Measurements from ENCODE around the gene TSFM.
"Not testable (repeated sequence)": the region's sequence is repeated elsewhere in the genome, so short reads cannot be mapped to it uniquely, and the experiment has no call there.

The TSFM gene

DNA sequence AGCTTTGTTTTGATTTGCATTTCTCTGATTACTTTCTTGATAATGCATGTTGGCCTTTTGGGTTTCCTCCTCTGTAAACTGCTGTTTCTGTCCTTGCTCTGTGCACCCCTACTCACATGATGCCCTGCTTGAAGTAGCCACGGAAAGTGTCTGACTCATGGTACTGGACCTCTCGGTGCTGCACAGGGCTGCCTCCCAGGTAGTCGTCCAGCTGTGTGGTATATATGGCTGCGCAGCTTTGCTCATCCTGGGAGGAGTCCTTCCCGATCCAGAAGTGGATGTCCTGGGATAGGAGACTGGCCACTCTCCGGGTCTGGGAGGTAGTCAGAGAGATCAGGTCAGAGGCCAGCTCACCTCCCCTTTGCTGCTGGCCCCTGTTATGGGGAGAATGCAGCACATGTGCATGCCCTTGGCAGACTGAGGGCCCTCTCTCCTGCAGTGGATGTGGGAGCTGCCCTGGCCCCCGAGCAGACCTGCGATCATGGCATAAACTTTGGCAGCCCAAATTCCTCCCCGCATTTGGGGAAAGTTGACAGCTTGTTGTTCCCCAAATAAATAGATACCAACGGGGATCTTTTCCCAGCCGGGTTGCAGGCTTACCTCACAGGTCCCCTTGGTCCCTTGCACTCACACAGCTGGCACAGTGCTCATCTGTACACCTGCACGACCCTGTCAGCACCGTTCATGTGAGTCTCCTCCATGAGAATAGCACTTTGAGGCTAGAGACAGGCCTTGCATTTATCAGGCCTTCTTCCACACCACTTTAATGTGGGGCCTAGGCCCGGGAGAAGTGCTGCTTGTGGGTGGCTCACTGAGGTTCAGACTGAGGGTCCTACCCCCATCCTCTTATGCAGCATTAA is 30.8 kb downstream of the TSFM start:
- in situ Hi-C loops (cut with MboI; ENCODE audit: low sequenced_read_pairs): no loop called here

DNA sequence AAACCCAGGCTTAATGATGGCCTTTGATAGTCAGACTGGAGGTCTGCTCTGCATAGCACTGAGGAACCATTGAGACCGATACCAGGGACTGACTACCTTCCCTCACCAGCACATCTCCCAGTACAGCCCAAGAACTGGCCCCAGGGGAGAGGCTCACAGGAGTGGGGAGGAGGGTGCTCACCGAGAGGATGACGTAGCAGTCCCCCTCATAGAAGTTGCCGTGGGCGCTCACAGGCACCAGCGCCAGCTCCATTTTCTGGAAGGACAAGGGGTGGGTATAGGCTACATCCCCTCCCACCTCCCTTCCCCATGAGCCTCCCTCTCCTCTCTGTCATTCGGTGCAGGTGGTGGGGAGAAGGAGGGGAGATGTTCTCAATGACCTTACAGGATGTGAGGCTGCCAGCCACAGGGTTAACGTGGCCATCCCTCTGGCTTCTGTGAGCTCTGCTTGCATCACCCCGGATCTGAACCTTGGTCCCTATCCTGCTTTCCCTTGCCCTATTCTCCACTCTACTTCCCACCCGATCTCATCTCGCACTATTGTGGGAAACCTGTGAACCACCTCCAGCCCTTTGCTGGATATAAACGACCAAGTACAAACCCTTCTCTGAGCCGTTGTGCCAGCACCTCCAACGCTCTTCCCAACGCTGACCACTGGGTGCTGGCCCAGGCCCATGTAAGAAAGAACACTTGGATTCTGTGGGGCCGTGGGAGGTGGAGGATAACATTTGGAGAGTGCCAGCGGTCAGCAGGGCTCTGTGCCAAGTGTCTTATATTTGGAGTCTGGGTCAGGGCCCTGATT is 31.6 kb downstream of the TSFM start:
- in situ Hi-C loops (cut with MboI; ENCODE audit: low sequenced_read_pairs): no loop called here

GRCh38 chr12:57815177-57816000 is 32.8 kb downstream of the TSFM start:
- in situ Hi-C loops (cut with MboI; ENCODE audit: low sequenced_read_pairs): no loop called here

- in situ Hi-C loops (cut with MboI; ENCODE audit: low sequenced_read_pairs): no loop called here
Observed at GRCh38 chr12:57816001-57816854, 33.6 kb downstream of the TSFM start.

DNA sequence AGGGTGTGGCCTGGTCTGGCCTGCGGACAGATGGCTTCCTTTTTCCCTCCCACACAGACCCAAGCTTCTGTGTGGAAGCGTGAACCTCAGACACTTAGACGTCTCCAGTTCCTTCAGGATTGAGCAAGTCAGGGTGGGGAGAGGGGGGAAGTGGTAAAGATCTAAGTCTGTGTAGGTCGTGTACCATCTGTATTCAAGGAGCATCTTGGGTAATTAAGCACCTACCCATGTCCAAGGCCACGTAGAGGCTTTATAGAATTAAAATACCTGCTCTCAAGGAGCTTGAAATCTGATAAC is 34.2 kb downstream of the TSFM start:
- in situ Hi-C loops (cut with MboI; ENCODE audit: low sequenced_read_pairs): no loop called here

DNA sequence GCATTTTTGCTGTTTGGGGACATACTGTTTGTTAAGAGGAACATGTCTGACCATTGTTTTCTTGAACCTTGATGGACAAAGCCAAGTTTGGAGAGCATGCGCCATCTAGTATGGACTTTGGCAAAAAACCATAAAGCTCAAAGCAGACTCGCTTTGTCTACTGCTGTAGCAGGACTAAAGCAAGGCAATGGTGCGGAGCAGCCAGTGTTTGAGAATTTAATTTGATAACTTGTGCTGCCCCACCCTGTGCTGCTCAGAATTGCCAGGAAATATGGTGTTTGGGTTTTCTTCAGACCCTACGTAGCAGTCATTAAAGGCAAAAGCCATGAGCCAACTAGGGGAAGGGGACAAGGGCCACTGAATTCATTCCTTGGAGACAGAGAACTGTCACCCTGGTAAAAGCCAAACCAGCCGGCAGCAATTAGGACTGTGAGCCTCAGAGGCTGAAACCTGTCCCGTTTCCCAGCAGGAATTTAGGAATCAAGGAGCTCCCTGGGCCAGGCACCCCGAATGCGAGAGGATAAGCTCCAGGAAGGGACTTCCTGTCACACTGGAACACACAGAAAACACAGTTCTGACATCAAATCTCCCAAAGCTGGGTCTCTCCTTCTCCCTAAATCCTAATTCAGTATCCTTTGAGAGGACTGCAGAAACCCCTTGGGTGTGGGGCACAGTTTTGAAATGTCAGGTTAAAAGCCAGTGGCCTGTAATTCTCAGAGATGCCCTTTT is 34.8 kb downstream of the TSFM start:
- in situ Hi-C loops (cut with MboI; ENCODE audit: low sequenced_read_pairs): no loop called here

DNA sequence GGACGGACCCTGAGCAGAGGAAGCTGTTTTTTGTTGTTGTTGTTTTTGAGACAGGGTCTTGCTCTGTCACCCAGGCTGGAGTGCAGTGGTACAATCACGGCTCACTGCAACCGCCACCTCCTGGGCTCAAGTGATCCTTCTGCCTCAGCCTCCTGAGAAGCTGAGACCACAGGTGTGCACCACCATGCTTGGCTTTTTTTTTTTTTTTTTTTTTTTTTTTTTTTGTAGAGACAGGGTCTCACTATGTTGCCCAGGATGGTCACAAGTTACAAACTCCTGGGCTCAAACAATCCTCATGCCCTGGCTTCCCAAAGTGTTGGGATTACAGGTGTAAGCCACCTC is 35.4 kb downstream of the TSFM start:
- in situ Hi-C loops (cut with MboI; ENCODE audit: low sequenced_read_pairs): not testable (repeated sequence)

DNA sequence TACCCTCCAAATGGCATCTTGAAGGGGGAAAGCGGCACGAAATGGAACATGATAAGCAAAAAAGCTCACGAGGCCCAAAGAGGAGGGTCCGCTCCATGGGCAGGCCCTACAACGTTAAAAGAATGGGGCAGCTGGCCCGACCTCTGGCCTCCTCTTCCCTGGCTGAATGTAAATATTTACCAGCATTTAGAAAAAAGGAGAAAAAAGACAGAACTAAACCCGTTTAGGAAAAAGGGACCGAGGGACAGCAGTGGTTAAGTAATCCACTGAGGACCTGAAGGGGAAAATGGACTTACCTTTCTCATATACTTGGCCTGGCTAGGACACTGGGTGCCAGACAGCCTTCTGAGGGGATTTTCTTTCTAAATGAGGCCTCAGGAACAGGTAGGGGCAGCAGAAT is 37.5 kb downstream of the TSFM start:
- in situ Hi-C loops (cut with MboI; ENCODE audit: low sequenced_read_pairs): not testable (repeated sequence)

DNA sequence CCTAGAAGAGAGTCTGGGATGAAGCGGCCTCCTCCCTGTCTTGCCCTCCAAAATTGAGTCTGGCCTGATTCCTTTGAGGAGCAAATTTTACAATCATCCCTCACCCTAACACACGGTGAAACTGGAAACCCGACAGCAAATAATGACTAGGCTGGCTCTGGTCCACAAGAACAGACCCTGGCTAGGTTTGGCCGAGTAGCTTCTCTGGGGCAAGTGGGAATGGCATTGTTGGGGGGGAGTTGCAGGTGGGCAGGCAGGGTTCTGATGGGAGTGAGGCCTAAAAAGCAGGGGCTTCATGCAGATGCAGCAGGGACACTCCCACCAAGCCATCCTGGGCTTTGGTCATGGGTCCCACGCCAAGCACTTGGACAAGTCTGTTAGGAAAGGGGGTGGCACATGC is 38.4 kb downstream of the TSFM start:
- in situ Hi-C loops (cut with MboI; ENCODE audit: low sequenced_read_pairs): not testable (repeated sequence)

DNA sequence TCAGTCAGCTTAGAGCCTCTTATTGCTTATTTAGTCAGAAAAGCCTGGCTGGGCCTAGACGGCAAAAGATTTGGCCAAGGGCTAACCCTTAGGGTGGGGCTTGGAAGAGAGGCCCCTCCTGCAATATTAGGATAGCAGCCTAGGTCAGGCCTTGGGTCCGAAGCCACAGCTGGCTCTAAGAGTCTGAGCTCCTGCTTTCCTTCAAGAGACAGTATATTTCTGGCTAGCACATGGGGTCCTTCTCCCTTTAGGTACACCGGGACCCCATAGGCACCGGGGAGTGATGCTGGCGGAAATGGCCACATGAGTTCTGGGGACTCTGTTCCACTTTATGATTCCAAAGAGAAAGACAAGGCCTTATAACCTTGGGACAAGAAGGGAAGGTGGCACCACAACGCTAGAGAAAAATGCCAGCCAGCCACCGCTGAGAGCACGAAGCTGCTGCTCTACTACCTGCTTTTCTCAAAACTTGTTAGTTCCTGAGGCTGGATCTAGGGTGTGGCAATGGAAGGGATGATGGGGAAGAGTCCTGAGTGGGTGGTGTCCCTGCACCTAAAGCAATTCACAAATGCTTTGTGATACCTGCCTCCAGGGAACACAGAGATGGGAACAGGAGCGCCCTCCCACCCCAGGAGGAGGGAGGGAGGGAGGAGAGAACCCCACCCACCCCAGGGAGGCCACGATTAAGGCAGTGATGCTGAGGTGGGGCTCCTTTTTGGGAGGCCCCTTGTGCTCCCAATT is 39.1 kb downstream of the TSFM start:
- in situ Hi-C loops (cut with MboI; ENCODE audit: low sequenced_read_pairs): no loop called here

GRCh38 chr12:57822392-57823130 is 40.0 kb downstream of the TSFM start:
- in situ Hi-C loops (cut with MboI; ENCODE audit: low sequenced_read_pairs): no loop called here

DNA sequence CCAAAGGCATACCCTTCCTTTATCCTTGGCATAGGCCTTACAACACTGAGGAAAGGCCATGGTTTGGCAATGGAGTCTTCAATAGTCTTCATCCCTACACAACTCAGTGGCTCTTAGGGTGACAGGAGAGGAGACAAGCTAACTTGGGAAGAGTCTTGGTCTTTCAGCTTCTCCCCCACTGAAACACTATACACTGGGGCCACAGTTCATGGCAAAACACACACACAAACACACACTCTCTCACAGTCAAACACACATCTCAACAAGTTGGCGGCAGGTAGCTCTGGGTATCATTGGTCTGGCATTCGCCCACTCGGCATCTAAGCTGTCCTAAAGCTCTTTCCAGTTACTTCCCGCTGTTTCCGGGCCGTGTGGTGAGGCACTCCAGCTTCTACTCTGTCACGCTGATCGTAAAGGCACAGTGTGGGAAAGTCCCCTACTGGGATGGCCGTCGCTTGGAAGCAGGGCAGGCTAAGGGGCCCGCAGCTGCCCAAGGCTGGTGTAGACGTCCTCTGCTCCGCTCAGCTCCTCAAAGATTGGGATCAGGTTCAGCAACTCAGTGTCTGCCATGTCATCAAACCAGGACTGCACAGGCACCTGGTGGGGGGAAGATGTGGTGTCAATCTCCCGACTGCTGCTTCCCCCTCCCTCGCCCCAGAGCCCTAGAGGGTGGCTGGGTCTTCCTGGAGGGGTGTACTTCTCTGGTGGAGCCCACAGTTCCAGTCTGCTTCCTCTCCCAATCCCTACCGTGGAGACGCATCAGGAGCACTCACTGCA is 40.7 kb downstream of the TSFM start:
- in situ Hi-C loops (cut with MboI; ENCODE audit: low sequenced_read_pairs): no loop called here

- in situ Hi-C loops (cut with MboI; ENCODE audit: low sequenced_read_pairs): no loop called here
Observed at GRCh38 chr12:57823908-57824640, 41.5 kb downstream of the TSFM start.

DNA sequence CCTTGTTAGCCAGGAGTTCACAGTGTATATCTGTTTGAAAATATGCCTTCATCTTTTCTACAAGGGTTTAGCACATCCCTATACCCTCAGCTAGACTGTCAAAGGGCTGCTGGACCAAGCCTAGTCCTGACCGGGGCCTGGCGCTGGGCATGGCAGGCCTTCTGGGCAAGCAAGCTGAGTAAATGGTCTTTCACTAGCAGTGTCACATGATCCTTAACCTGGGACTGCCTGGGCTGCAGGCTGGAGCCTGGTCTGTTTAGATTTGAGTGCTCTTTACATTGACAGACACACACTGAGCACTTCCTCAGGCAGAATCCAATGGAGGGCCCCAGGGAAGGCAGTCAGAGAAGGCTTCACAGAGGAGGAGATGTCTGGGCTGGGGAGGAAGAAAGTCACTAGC is 42.9 kb downstream of the TSFM start:
- in situ Hi-C loops (cut with MboI; ENCODE audit: low sequenced_read_pairs): no loop called here

DNA sequence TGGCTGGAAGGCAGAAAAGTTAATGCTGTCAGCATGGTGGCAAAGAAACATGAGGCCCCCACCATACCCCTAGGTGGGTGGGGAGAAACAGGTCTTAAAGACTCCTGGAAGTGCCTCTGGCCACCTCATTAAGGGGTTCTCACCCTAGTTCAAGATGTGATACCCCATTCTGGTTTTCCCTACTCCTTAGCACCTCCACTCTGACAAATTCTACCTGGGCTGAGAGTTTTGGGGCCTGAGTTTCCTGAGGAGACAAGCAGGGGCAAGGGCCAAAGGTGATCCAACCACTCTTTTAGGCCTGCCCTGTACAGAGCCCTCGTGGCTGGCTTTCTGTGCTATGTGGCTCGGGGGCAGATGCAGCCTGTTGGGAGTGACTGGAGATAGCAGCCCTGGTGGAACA is 43.8 kb downstream of the TSFM start:
- in situ Hi-C loops (cut with MboI; ENCODE audit: low sequenced_read_pairs): no loop called here

DNA sequence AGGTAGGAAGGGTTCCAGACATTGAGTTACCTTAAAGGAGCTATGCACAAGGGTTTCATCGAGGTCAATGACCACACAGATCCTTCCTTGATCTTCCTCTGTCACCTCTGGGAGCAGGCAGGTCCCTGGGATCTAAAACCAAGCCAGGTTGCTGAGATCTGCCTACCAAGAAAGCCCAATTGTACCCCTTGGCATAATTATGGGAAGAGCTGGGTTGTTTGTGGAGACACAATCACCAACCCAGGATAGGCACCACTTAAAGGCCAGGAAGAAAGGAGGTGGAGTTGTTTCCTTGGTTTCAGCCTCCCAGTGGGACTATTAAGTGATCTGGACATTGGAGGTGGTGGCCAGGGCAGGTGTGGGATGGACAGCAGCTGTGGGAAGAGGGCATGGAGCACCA is 44.4 kb downstream of the TSFM start:
- in situ Hi-C loops (cut with MboI; ENCODE audit: low sequenced_read_pairs): no loop called here

Data from HL-60/S4 treated with phorbol 12-myristate 13-acetate at 8.2 ng/mL for 4 days and 3 days (cell line).